ENCODE measurements around the gene TUBGCP2. TPM values are rescaled to one million over a fixed set of nuclear protein-coding genes. Genes with fewer than 3 reads are reported as not detected.

TUBGCP2 gene
- polyA plus RNA-seq, 2 donors, result 25.5 to 49.3 TPM

DNA sequence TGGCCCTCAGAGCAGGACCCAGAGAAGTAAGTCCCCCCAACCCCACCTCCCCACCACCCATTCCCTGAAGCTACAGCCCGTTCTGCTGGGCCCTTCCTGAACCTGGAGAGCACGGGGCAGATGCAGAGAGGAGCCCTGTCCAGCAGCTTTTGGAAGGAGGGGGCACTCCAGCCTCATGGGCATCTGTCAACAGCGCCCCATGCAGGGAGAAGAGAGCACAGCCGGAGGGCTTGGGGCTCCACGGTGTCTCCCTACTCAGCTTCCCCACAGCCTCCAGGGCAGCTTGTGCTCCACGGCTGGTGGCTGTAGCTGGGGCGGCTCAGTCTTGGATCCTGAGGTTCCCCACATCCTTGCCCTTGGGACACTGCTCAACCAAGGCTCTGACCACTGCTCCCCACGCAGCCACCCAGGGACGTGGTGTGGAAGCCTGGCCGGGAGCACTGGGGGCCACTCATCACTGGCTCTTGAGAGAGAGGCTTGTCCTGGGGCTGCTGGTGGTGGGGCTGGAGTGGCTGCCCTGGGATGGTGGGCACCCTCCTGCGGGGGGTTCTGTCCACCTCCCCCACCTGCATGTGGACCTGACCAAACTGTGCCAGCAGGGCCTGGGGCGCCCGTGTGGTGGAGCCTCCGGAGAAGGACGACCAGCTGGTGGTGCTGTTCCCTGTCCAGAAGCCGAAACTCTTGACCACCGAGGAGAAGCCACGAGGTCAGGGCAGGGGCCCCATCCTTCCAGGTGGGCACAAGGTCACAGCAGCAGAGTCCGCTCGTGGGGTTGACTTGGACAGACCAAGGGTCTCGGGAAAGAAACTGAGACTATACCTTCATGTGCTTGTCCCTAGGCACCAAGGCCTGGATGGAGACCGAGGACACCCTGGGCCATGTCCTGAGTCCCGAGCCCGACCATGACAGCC lies 43.0 kb upstream of the TUBGCP2 start:
- WGBS, 2 donors, result 71 to 73% methylated on average over 24 of the region's 24 CpGs
- H3K27me3 ChIP-seq (ENCODE audit: control insufficient read depth in 1 of 2, insufficient read depth in 2 of 2, low read length in 2 of 2), result no peaks in the 10 kb centered on the region
- no peak overlapping the region for H3K4me3 ChIP-seq (ENCODE audit: low read depth in 1 of 2, low read length in 2 of 2)
- H3K4me1 ChIP-seq (ENCODE audit: control insufficient read depth in 2 of 2, insufficient read depth in 2 of 2, low read length in 1 of 2), result peaks cover 0 to 3% of the 10 kb centered on the region in 2 donors
- no peak overlapping the region for H3K27ac ChIP-seq (ENCODE audit: low read depth in 2 of 2, low read length in 1 of 2)
- H3K9me3 ChIP-seq (ENCODE audit: control insufficient read depth in 2 of 2, insufficient read depth in 1 of 2, low read depth in 1 of 2, low read length in 1 of 2), result peaks cover 0 to 3% of the 10 kb centered on the region in 2 donors
- no peaks in the 10 kb centered on the region for H3K36me3 ChIP-seq (ENCODE audit: control insufficient read depth in 2 of 2, insufficient read depth in 2 of 2, low read length in 1 of 2)

DNA sequence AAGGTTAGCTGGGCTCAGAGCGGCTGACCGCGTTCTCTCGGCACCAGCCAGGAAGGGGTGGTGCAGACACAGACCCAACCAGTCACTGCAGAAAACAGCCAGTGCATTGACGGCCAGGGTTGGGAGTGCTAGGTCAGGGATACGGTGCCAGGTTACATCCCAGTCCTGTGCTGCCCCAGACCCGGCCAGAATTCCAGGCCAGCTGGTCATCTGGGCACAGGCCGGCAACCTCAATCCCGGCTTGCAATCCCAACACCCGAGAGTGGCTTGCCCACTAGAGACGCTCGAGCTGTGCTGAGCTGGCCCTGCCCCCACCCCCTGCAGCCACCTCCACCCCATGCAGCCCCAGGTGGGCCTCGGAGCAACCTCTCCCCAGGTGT lies 42.3 kb upstream of the TUBGCP2 start:
- no peaks in the 10 kb centered on the region for H3K4me1 ChIP-seq (ENCODE audit: control insufficient read depth in 2 of 2, insufficient read depth in 2 of 2, low read length in 1 of 2)
- H3K9me3 ChIP-seq (ENCODE audit: control insufficient read depth in 2 of 2, insufficient read depth in 1 of 2, low read depth in 1 of 2, low read length in 1 of 2), result peaks cover 0 to 3% of the 10 kb centered on the region in 2 donors
- no peak overlapping the region for H3K4me3 ChIP-seq (ENCODE audit: low read depth in 1 of 2, low read length in 2 of 2)
- H3K36me3 ChIP-seq (ENCODE audit: control insufficient read depth in 2 of 2, insufficient read depth in 2 of 2, low read length in 1 of 2), result no peaks in the 10 kb centered on the region
- H3K27me3 ChIP-seq (ENCODE audit: control insufficient read depth in 1 of 2, insufficient read depth in 2 of 2, low read length in 2 of 2), result no peaks in the 10 kb centered on the region
- 49 to 51% methylated on average over 13 of the region's 13 CpGs for WGBS, 2 donors
- no peak overlapping the region for H3K27ac ChIP-seq (ENCODE audit: low read depth in 2 of 2, low read length in 1 of 2)

DNA sequence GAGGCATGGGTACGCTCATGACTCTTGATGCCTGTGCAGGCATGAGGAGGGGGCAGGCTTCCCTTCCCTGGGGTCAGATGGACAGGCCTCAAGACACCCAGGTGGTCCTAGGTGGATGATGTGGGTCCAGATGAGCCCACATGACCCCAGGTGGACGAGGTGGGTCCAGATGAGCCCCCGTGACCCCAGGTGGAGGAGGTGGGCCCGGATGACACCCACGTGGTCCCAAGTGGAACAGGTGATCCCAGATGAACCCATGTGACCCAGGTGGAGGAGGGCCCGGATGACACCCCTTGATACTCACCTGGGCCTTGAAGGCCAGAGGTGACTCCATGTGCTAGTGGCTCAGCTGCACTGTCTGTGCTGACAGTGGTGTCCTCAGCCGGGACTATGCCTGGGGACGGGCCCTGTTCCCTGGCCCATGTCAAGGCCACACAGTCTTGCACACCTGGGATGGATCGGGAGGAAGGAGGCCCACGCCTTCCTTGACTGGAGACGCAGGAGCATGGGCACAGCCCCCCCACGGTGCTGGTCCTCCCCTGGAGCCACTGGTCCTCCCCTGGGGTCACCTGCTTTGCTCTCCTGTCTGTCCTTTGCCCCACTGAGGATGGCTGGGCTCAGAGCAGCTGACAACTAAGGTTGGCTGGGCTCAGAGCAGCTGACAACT lies 41.7 kb upstream of the TUBGCP2 start:
- Histone ChIP-seq H3K27me3 (ENCODE audit: control insufficient read depth in 1 of 2, insufficient read depth in 2 of 2, low read length in 2 of 2) (no peaks in the 10 kb centered on the region), H3K36me3 (ENCODE audit: control insufficient read depth in 2 of 2, insufficient read depth in 2 of 2, low read length in 1 of 2) (no peaks in the 10 kb centered on the region), H3K4me3 (ENCODE audit: low read depth in 1 of 2, low read length in 2 of 2) (no peak overlapping the region), H3K27ac (ENCODE audit: low read depth in 2 of 2, low read length in 1 of 2) (no peak overlapping the region), H3K9me3 (ENCODE audit: control insufficient read depth in 2 of 2, insufficient read depth in 1 of 2, low read depth in 1 of 2, low read length in 1 of 2) (peaks cover 0 to 3% of the 10 kb centered on the region in 2 donors), H3K4me1 (ENCODE audit: control insufficient read depth in 2 of 2, insufficient read depth in 2 of 2, low read length in 1 of 2) (no peaks in the 10 kb centered on the region)
- WGBS, 2 donors, result 76 to 79% methylated on average over 12 of the region's 12 CpGs

DNA sequence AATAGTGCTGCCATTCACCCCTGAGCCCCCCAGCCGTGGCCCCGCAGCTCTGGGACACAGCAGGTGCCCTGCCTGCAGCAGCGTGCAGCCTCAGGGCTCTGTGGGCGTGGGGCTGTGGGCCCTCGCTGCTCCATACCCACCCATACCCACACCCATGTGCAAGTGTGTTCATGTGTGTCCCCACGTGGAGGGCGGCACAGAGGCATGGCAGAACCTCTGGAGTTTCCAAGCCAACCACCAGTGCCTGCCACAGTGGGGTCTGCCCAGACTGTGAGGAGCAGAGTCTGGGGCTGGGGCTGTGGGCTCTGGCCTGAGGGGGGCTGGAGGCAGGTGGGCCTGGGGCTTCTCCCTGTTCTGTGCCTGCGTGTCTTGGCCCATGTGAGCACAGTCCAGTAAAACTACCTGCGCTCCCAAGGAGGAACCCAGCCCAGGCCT lies 40.9 kb upstream of the TUBGCP2 start:
- no peaks in the 10 kb centered on the region for H3K4me1 ChIP-seq (ENCODE audit: control insufficient read depth in 2 of 2, insufficient read depth in 2 of 2, low read length in 1 of 2)
- H3K27me3 ChIP-seq (ENCODE audit: control insufficient read depth in 1 of 2, insufficient read depth in 2 of 2, low read length in 2 of 2), result no peaks in the 10 kb centered on the region
- no peak overlapping the region for H3K27ac ChIP-seq (ENCODE audit: low read depth in 2 of 2, low read length in 1 of 2)
- H3K9me3 ChIP-seq (ENCODE audit: control insufficient read depth in 2 of 2, insufficient read depth in 1 of 2, low read depth in 1 of 2, low read length in 1 of 2), result peaks cover 0 to 3% of the 10 kb centered on the region in 2 donors
- no peak overlapping the region for H3K4me3 ChIP-seq (ENCODE audit: low read depth in 1 of 2, low read length in 2 of 2)
- WGBS, 2 donors, result 50 to 56% methylated on average over 9 of the region's 9 CpGs
- no peaks in the 10 kb centered on the region for H3K36me3 ChIP-seq (ENCODE audit: control insufficient read depth in 2 of 2, insufficient read depth in 2 of 2, low read length in 1 of 2)

DNA sequence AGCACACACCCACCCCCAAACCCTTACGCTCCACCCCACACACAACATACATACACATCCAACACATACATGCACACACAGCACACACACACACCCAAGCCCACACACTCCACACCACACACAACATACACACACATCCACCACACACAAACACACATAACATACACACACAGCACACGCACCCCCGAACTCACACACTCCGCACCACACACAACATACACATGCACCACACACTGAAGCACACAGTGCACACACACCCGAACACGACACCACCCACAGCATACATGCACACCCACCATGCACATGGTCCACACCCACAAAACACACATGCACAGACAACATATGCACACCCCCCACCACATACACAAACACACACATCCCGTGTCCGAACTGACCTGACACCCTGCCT lies 40.5 kb upstream of the TUBGCP2 start:
- peaks cover 0 to 3% of the 10 kb centered on the region in 2 donors for H3K9me3 ChIP-seq (ENCODE audit: control insufficient read depth in 2 of 2, insufficient read depth in 1 of 2, low read depth in 1 of 2, low read length in 1 of 2)
- 75% methylated on average over 8 of the region's 8 CpGs for WGBS, 2 donors
- no peaks in the 10 kb centered on the region for H3K36me3 ChIP-seq (ENCODE audit: control insufficient read depth in 2 of 2, insufficient read depth in 2 of 2, low read length in 1 of 2)
- H3K27ac ChIP-seq (ENCODE audit: low read depth in 2 of 2, low read length in 1 of 2), result no peak overlapping the region
- H3K4me3 ChIP-seq (ENCODE audit: low read depth in 1 of 2, low read length in 2 of 2), result no peak overlapping the region
- H3K4me1 ChIP-seq (ENCODE audit: control insufficient read depth in 2 of 2, insufficient read depth in 2 of 2, low read length in 1 of 2), result no peaks in the 10 kb centered on the region
- no peaks in the 10 kb centered on the region for H3K27me3 ChIP-seq (ENCODE audit: control insufficient read depth in 1 of 2, insufficient read depth in 2 of 2, low read length in 2 of 2)

DNA sequence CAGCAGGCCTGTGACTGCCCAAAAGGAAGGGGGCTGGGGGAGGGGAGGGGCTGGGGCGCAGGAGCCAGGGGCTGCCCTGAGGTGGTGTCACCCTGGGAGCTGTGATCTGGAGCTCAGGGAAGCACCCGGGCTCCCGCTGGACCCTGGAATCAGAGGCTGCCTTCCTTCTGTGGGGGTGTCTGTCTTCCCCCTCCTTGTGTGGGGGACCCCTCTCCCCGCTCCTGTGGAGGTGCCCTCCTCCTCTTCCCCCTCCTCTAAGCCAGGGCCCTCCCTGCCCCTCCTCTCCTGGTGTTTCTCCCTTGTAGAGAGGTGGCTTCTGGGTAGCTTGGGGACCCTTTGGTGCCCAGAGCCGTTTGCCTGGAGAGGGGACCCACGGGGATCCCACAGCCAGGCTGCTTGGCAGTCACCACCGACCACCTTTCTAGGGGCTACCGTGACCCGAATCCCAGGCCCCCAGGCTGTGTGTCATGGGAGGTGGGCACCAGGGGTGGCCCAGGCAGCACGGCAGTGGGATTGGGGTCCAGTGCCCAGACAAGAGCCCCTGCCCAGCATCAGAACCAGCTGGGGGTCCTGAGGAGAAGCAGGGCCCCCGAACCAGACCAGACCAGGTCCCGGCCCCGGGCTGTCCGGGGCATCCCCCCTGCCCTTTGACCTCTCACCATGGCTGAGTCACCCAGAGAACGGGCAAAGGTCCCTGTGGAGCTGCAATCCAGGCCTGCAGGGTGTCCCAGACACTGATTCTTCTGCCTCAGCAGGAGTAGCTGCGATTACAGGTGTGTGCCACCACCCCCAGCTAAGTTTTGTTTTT lies 39.2 kb upstream of the TUBGCP2 start:
- Histone ChIP-seq H3K9me3 (ENCODE audit: control insufficient read depth in 2 of 2, insufficient read depth in 1 of 2, low read depth in 1 of 2, low read length in 1 of 2) (peaks cover 0 to 3% of the 10 kb centered on the region in 2 donors), H3K36me3 (ENCODE audit: control insufficient read depth in 2 of 2, insufficient read depth in 2 of 2, low read length in 1 of 2) (no peaks in the 10 kb centered on the region), H3K27me3 (ENCODE audit: control insufficient read depth in 1 of 2, insufficient read depth in 2 of 2, low read length in 2 of 2) (no peaks in the 10 kb centered on the region), H3K4me1 (ENCODE audit: control insufficient read depth in 2 of 2, insufficient read depth in 2 of 2, low read length in 1 of 2) (no peaks in the 10 kb centered on the region), H3K27ac (ENCODE audit: low read depth in 2 of 2, low read length in 1 of 2) (no peak overlapping the region), H3K4me3 (ENCODE audit: low read depth in 1 of 2, low read length in 2 of 2) (no peak overlapping the region)
- WGBS, 2 donors, result 49 to 50% methylated on average over 14 to 16 of the region's 16 CpGs

DNA sequence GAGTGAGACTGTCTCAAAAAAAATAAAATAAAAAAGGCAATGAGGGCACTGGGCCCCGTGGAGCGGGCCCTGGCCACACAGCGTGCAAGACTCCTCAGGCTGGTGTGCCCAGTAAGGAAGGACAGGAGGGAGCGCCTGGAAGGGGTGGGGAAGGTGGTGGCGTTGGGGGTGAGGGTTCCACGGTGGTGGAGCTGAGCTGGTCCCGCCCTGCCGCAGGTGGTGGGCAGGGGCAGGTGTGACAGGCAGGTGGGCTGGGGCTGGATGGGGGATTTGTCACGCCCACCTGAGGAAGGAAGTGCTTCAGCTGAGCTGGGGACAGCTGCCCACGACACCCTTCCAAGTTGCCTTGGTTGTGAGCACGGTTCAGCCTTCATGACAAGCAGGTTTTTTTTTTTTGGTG lies 37.7 kb upstream of the TUBGCP2 start:
- Histone ChIP-seq H3K27me3 (ENCODE audit: control insufficient read depth in 1 of 2, insufficient read depth in 2 of 2, low read length in 2 of 2) (no peaks in the 10 kb centered on the region), H3K27ac (ENCODE audit: low read depth in 2 of 2, low read length in 1 of 2) (no peak overlapping the region), H3K4me3 (ENCODE audit: low read depth in 1 of 2, low read length in 2 of 2) (no peak overlapping the region), H3K36me3 (ENCODE audit: control insufficient read depth in 2 of 2, insufficient read depth in 2 of 2, low read length in 1 of 2) (no peaks in the 10 kb centered on the region), H3K4me1 (ENCODE audit: control insufficient read depth in 2 of 2, insufficient read depth in 2 of 2, low read length in 1 of 2) (no peaks in the 10 kb centered on the region), H3K9me3 (ENCODE audit: control insufficient read depth in 2 of 2, insufficient read depth in 1 of 2, low read depth in 1 of 2, low read length in 1 of 2) (peaks cover 0 to 3% of the 10 kb centered on the region in 2 donors)
- WGBS, 2 donors, result 48 to 54% methylated on average over 11 of the region's 11 CpGs

DNA sequence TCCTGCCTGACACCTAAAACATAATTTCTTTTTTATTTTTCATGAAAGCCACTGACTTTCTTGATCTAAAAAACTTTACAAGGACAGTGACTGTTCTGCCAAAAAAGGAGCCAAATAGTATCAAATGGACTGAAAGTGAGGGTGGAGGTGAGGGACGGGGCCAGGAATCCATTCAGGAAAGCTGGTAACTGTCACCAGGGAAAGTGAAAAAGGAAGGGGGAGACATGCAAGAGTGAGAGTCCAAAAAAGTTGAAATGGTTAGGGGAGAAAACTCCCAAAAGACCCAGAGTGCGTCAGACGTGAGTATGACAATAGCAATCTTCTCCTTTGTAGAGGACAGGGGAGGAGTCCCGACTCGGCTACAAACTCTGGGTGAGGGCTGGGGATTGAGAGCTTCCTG lies 35.6 kb upstream of the TUBGCP2 start:
- 64 to 70% methylated on average over 5 of the region's 5 CpGs for WGBS, 2 donors
- Histone ChIP-seq H3K27ac (ENCODE audit: low read depth in 2 of 2, low read length in 1 of 2) (no peak overlapping the region), H3K4me3 (ENCODE audit: low read depth in 1 of 2, low read length in 2 of 2) (no peak overlapping the region), H3K4me1 (ENCODE audit: control insufficient read depth in 2 of 2, insufficient read depth in 2 of 2, low read length in 1 of 2) (no peaks in the 10 kb centered on the region), H3K27me3 (ENCODE audit: control insufficient read depth in 1 of 2, insufficient read depth in 2 of 2, low read length in 2 of 2) (no peaks in the 10 kb centered on the region), H3K9me3 (ENCODE audit: control insufficient read depth in 2 of 2, insufficient read depth in 1 of 2, low read depth in 1 of 2, low read length in 1 of 2) (peaks cover 0 to 8% of the 10 kb centered on the region in 2 donors), H3K36me3 (ENCODE audit: control insufficient read depth in 2 of 2, insufficient read depth in 2 of 2, low read length in 1 of 2) (no peaks in the 10 kb centered on the region)

DNA sequence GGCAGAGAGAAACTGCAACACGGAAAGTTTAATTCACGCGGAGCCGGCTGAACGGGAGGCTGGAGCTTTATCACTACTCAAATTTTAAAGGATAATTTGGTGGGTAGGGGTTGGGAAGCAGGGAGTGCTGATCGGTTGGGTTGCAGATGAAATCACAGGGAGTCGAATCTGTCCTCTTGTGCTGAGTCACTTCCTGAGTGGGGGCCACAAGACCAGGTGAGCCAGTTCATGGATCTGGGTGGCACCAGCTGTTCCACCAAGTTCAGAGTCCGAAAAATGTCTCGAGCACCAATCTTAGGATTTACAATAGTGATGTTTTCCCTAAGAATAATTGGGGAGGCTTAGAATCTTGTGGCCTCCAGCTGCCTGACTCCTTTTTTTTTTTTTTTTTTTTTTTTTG lies 34.9 kb upstream of the TUBGCP2 start:
- peaks cover 0 to 10% of the 10 kb centered on the region in 2 donors for H3K9me3 ChIP-seq (ENCODE audit: control insufficient read depth in 2 of 2, insufficient read depth in 1 of 2, low read depth in 1 of 2, low read length in 1 of 2)
- no peaks in the 10 kb centered on the region for H3K4me1 ChIP-seq (ENCODE audit: control insufficient read depth in 2 of 2, insufficient read depth in 2 of 2, low read length in 1 of 2)
- whole genome bisulfite sequencing, 2 donors, result 57 to 68% methylated on average over 9 of the region's 9 CpGs
- H3K36me3 ChIP-seq (ENCODE audit: control insufficient read depth in 2 of 2, insufficient read depth in 2 of 2, low read length in 1 of 2), result no peaks in the 10 kb centered on the region
- no peak overlapping the region for H3K4me3 ChIP-seq (ENCODE audit: low read depth in 1 of 2, low read length in 2 of 2)
- no peaks in the 10 kb centered on the region for H3K27me3 ChIP-seq (ENCODE audit: control insufficient read depth in 1 of 2, insufficient read depth in 2 of 2, low read length in 2 of 2)
- no peak overlapping the region for H3K27ac ChIP-seq (ENCODE audit: low read depth in 2 of 2, low read length in 1 of 2)
